Activated naive CD4-positive, alpha-beta T cell treated with anti-CD3 and anti-CD28 coated beads, Interleukin-2, amount 50 U/mL, for 16 hours (primary cell): ENCODE results near the gene BLOC1S4.
"Not testable (repeated sequence)": the region's sequence is repeated elsewhere in the genome, so short reads cannot be mapped to it uniquely, and the experiment has no call there.

Source experiments
- DNase-seq: peaks from one replicate; pipeline ENCODE4 v3.0.0-alpha.2; 2020

Gene BLOC1S4

DNA sequence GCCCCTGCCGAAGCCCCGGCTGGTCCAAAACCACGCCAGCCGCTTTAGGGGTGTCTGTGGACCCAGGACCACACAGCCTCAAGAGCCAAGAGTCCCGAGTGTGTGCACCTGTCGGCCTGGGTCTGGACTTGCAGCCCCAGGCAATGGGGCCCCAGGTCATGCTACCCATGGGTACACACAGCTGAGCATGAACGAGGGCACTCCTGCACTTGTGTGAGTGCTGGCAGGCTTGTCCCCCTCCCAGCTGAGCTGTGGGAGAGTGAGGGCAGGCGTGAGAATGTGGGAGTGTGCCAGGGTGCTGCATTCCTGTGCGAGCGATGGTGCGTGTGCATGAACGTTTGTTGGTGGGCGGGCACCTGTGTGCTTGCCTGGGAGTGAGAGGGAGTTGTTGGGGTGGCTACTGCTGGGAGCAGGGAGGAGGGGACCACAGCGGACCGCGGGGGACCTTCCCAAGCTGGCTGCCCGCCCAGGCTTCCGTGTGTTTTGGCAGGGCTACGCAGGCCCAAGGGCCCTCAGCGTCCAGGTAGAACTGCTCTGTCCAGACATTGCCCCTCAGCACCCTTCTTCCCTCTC is 30.8 kb downstream of the BLOC1S4 start:
- no peak for DNase-seq

DNA sequence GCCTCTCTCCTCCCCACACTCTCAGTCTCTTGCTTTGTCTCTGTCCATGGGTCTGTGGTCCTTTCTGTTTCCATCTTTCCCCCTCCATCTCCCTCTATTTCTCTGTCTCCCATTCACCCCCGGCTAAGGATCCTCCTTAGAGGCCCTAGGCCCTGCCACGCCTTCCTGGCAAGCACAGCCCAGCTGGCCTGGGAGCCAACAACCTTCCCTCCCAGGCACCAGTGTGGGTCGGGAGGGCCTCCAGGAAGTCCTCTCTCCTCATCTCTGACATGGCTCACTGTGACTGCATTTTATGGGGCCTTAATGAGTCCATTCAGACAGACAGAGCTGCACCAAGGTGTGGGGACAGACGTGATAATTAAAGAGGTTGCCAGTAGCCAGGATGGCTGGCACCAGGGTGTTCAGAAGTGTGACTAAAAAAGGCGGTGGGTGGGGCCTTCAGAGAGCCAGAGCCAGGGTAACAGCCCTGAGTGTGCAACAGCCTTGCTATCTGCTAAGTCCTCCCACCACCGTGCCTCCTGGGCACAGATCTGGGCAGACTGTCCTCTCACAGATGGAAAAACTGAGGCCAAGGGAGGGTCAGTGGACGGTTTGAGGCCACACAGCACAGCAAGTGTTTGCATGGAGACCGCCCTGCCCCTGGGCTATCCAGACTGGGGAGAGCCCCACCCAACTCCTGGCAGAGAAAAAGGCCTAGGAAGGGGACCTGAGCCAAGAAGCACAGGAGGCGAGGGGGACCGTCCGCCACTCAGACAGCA is 31.5 kb downstream of the BLOC1S4 start:
- DNase-seq, result no peak

DNA sequence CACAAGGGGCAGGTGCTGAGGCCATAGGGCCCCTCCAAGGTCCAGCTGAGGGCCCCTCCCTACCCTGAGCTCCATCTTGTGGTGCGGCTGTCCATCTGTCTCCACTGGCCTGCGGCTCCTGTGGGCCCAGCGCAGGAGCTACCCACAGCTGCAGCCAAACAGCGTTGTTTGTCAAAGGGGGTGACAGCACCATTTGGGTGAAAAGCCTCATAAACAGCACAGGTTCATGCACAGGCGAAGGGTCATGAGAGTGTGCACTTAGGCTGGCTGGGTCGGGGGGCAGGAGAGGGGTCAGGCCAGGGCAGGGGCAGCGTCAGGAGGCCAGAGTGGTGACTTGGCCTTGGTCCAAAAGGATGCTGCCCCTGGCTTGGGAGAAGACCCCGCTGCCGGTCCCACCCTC is 32.3 kb downstream of the BLOC1S4 start:
- no peak for DNase-seq

DNA sequence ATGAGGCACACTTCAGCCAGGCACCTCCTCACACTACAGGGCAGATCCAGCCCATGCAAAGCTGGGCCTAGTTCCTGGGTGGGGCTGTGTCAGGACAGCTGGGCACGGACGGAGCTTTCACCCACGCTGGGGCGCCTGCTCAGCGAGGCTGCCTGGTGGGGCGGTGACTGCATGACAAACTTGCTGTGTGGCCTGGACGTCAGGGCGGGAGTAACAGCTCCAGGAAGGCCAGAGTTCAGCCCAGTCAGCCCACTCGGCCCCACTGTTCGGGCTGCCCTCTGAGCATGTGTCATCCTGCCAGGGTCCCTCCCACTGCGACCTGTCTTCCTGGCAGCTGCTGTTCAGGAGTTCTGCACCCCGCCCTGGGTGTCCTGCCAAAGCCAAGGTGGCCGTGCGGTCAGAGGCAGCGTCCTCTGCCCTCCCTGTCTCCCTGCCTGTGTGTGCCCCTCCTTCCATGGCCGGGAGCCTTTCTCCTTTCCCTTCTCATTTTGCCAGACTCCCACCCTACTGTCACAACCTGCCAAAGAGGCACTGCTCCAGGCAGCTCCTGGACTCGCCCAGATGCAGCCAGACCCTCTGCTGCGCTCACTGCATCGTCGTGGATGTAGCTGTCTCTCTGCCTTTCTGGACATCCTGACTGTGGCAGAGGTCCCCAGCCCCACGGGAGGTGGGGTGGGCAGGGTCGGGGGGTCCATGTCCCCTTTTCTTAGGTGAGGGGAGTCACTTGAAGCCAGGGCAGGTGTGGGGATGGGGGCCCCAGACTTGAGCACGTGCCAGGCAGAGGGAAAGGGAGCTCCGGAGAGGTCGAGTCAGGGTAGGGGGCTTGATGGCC is 33.6 kb downstream of the BLOC1S4 start:
- no peak for DNase-seq

DNA sequence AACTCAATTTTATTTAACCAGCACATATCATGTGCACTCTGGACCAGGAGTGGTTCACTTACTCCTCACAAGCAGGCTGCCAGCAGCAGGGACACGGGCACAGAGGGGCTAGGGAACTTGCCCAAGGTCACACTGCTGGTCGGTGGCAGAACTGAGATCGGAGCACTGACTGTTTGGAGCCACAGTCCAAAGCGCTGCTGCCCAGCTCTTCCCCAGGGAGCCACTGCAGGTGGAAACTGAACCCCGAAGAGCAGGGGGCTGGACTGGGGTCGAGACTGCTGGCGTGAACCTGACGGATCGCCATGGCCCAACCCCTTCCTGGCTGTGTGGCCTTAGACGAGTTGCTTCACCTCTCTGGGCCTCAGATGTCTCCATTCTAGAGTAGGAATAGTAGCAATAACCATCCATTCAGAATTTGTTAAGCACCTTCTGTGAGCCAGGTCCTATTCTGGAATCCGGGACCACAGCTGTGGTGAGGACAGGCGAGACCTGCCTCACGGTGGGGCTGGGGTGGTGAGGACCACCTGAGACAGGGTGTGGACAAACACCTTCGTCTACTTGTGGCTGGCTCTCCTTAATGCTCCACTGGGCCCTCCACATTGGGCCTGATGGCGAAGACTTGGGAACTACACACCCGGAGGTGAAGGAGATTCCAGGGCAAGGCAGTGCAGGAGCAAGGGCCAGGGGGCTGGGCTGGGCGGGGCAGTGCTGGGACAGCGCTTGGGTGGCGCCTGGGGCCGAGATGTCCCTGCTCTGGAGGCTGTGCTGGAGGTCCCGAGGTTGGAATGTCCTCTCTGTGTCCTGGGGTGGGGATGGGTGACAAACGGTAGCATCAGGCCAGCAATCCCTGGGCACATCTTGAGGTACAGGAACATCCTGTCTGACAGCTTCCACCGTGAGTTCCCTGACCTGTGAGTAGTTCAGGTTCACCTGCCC is 34.6 kb downstream of the BLOC1S4 start:
- DNase-seq, result no peak

DNA sequence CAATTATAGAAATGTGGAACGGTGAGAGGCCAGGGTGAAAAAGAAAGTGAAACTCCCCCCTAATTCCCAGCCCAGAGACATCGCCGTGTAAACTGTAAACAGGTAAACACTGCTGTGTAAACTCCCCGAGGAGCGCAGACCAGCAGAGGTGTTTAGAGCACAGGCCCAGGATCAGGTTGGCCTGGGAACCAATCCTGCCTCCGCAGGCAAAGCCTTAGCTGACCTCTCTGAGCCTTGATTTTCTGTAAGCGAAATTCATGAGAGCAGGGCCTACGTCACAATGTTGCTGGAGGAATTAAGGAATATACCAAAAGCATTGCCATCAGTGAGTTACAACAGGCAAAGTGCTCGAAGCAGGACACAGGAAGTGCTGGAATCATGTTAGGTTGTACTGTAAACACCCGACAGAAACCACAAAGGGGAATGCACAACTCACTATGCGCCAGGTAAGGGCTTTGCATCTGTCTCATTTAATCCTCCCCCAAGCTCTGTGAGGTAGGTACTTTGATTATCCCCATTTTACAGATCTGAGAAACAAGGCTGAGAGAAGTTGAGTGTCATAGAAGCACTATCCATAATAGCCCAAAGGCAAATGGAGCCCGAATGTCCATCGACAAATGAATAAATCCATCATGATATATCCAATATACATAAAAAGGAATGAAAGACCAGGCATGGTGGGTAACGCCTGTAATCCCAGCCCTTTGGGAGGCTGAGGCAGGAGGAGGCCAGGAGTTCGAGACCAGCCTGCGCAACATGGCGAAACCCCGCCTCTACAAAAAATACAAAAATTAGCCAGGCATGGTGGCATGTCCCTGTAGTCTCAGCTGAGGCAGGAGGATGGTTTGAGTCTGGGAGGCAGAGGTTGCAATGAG is 35.9 kb downstream of the BLOC1S4 start:
- DNase-seq, result no peak

DNA sequence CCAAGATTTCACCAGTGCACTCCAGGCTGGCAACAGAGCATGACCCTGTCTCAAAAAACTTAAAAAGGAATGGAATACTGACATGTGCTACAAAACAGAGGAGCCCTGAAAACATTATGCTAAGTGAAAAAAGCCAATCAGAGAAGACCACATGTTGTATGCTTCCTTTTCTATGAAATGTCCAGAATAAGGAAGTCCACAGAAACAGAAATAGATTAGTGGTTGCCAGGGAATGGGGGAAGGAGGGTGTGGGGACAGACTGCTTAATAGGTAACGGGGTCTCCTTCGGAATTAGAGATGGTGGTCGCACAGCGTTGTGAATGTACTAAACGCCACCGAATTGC is 36.5 kb downstream of the BLOC1S4 start:
- no peak for DNase-seq

DNA sequence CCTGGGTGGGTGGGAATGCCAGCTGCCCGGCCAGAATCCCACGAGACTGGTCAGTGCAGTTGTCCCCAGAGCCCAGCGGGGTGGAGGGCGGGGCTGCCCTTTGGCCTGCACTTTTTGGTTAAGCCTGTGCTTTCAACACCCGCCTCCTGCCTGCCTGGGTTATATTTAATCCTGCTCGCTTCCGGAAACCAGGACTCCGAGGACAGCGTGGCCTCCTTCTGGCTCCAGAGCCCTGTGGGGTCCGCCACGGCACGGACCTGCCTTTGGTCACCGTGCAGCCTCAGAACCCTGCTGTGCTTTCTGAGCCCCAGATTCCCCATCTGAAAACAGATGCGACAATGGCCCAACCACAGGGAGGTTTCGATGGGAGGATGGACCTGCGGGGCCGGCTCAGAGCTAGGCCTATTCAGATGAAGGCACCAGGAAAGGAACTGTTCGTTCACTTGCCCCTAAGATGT is 37.2 kb downstream of the BLOC1S4 start:
- DNase-seq, result no peak

DNA sequence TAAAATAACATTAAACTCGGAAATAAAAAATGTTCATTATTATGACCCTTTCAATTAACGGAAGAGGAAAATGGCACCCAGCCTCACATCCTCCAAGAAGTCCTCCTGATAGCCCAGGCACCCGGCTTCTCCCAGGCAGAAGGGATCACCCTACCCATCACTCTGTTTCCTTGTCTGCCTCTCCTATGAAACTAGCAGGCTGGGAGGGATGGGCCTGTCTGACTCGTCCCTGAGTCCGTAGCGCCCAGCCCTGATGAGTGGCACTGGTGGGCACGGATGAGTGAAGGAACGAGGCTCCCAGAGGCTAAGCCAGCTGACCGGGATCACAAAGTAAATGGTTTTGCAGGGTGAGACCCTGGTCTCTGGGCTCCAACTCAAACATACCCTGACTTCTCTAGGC is 37.9 kb downstream of the BLOC1S4 start:
- DNase-seq, result no peak

DNA sequence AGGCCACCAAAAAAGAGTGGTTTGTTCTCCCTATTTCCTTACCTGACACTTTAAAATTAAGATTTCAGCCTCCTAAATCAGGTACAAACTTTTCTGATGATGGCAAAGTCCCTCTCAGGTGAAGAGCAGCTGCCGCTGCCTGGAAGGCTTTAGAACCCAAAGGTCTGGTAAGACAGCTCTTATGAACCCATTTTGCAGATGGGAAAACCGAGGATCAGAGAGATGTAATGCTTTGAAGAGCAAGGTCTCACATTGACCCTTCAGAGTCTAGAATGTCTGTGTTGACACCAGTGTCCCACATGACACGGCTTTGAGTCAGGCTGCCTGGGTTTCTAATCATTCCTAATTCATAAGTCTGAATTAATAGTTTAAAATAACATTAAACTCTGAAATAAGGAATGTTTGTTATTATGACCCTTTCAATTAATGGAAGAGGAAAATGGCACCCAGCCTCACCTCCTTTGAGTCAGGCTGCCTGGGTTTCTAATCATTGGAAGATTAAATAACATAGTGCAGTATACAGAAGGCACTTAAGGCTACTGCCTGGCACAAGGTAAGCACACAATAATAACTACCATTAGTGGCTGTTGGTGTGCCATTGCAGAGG is 38.6 kb downstream of the BLOC1S4 start:
- no peak for DNase-seq

DNA sequence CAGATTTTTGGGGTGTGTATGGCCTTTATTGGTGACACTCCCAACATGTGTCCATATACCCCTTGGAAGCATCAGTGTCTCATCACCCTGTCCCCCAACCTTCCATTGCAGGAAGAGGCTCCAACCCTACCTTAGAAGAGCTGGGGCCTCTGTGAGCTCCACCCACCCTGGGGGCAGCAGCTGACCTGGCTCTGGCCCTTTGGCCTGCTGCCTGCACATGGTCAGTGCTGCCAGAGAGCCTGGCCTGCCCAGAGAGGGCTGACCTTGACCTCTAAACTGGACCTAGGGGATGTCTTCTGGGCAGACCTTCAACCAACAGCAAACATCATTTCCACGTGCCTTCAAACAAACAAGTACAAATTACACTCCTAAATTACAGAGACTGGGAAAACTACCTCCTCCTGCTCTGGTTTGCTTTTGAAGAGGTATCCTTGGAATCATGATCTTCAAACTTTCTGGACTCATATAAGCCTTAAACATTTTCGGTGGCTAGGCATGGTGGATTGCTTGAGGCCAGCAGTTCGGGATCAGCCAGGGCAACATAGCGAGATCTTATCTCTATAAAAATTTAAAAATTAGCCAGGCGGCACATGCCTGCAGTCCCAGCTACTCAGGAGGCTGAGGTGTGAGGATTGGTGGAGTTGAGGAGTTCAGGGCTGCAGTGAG is 39.2 kb downstream of the BLOC1S4 start:
- DNase-seq, result no peak

DNA sequence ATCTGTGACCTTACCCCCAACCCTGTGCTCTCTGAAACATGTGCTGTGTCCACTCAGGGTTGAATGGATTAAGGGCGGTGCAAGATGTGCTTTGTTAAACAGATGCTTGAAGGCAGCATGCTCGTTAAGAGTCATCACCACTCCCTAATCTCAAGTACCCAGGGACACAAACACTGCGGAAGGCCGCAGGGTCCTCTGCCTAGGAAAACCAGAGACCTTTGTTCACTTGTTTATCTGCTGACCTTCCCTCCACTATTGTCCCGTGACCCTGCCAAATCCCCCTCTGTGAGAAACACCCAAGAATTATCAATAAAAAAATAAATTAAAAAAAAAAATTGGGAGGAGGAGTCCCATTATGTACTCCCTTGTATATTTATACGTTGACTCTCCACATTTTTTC is 40.4 kb downstream of the BLOC1S4 start:
- not testable (repeated sequence) for DNase-seq

DNA sequence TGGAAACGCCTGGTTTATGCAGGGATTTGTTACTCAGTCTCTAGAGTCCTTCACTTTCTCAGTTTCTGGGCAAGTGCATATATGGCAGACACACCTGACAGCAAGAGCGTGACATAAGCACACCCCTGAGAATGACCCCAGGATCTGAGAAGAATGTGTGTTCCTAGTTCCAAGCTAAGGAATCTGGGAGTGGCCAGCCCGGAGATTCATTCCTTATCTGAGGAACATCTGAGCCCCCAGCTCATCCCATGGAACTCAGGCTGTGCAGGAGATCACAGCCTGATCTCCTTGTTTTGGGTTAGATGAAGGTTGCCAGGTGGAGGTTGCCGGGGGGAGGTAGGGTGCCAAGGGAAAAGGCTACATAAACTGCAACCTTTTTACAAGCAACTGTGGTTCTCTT is 42.8 kb downstream of the BLOC1S4 start:
- no peak for DNase-seq

DNA sequence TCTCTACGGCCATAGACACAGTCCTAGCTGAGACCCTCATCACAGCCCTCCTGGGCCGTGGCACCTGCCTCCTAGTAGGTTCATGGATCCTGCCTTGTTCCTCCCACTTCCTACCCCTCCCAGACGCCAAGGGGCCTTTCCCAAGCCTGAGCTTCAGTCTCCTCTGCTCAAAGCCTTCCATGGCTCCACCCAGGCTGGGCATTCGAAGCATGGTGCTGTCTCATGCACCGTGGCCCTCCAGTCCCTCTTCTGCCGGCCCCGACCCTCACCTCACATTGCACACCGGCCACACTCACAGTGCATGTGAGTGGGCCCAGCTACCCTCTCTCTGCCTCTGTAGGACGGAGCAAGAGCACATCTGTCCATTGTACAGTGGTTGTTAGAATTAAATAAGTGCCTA is 44.9 kb downstream of the BLOC1S4 start:
- DNase-seq, result no peak

DNA sequence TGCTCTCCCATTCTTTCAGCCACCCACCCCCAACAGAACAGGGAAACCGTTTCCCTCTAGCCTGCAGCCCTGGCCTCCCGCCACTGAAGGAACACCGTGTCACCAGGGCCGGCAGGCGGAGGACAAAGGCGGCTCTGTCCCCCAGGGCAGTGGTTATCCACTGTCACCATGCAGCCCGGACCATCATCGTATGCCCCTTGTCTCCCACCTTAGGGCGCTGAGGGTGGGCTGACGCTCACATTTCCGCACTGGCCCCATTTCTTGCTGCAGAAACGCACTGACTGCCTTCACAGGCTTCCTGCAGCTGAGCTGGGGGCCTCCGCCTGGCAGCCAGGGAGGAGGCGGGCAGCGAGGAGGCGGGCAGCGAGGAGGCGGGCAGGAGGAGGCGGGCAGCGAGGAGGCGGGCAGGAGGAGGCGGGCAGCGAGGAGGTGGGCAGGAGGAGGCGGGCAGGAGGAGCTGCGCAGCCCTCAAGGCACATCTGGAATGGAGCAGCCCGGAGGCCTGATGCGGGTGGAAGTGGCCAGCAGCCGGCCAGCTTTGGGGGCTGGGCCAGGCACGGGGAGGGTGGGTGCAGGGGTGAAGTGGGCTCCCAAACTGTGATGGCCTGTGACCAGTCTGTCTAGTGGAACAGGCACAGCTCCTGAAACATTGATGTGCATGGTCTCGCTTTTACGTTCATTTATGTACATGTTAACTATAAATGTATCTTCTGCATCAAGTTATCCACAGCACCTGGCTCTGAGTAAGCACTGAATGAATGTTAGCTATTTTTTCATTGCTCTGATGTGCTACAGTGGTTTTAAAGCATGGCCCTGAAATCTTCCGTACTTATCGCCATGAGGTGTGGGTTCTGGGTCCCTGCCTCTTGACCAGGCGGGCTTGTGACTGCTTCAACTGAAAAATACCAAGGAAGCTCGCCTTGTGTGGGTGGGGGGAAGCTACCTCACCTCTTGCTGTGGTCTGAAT is 46.0 kb downstream of the BLOC1S4 start:
- no peak for DNase-seq

DNA sequence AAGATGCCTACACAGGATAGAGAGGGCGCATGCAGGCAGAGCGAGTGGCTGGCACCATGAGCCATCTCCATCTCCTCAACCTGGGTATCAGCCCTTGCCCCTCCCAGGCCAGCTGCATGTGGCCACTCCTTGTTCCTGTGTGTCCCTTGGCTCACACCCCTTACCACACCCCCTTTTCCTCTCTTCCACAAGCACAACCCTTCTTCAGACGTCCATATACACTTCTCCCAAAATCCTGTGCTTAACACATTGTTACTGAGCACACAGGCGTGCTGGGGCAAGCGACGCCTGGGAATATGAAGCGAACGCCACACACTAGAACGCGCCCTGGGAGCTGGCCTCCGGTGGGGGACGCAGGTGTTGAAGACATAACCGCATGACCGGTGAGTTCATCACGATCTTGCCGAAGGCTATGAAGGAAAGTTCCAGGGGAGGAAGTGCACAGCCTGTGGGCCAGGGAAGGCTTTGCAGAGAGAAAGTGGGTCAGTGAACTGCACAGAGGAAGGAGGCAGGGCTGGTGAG is 47.4 kb downstream of the BLOC1S4 start:
- DNase-seq, result no peak

DNA sequence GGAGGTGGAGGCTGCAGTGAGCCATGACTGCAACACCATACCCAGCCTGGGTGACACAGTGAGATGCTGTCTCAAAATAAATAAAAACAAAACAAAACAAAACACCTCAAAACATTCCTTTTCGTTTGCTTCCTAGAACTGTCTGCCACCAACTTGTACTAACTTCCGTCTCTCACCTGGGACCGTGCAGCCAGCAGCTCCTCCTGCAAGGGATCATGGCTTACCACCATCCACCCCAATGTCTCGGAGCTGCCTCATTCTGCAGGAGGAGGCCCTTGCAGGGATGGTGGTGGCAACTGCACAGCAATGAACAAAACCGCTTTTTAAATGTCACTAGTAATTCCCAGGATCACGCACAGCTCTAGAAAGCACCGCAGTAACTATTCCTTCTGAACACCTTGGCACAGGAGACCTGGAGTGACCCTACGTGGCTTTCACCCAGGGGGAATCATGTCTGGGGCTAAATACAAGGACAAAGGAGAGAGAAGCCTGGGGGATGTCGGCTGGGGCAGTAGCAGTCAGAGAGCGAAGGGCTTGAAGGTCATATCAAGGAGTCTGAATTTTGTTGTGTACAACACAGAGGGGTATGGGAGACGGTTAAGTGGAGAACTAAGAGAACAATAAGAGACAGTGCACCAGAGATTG is 49.1 kb downstream of the BLOC1S4 start:
- no peak for DNase-seq

DNA sequence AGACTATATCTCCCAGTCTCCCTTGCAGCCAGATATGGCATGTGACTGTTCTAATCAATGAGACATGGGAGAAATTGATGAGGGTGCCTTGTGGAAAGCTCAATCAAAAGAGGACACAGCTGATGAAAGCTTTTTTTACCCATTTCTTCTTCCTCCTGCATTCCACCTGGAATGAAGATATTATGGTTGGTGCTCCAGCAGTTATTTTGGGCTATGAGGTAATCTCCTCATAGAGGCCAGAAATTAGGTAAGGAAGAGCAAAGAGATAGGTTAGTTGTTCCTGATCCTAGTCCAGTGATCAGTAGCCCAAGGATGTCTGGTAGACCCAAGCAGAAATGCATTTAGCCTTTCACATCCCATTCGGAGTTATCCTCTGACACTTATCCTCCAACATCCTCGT is 49.7 kb downstream of the BLOC1S4 start:
- DNase-seq, result no peak
